Ectodermal cell (in vitro differentiated cells): ENCODE data around the gene HIF1AN.

Experiments used
- H3K27ac ChIP-seq: 2 replicates; pipeline ENCODE4 v1.7.0; 2013; ENCODE audit warnings: mild to moderate bottlenecking, low read depth, low read length; ENCODE audit not compliant: insufficient read depth, poor library complexity, severe bottlenecking
- H3K27me3 ChIP-seq: 2 replicates; pipeline ENCODE4 v1.7.0; 2013; ENCODE audit warnings: mild to moderate bottlenecking, low read length; ENCODE audit not compliant: insufficient read depth, control insufficient read depth, poor library complexity, severe bottlenecking
- H3K36me3 ChIP-seq: one replicate; pipeline ENCODE4 v1.7.0; 2013; ENCODE audit warnings: low read length; ENCODE audit not compliant: control insufficient read depth, insufficient read depth
- H3K4me1 ChIP-seq: one replicate; pipeline ENCODE4 v1.7.0; 2013; ENCODE audit warnings: low read length; ENCODE audit not compliant: control insufficient read depth, insufficient read depth
- H3K4me3 ChIP-seq: 2 replicates; pipeline ENCODE4 v1.7.0; 2013; ENCODE audit warnings: low read depth, low read length, control low read depth; ENCODE audit not compliant: insufficient read depth
- H3K9me3 ChIP-seq: 2 replicates; pipeline ENCODE4 v1.7.0; 2013; ENCODE audit warnings: mild to moderate bottlenecking, low read length, moderate library complexity; ENCODE audit not compliant: control insufficient read depth
- WGBS, 2 experiments: methylation state at CpG; one replicate each; pipeline ENCODE4 v1.1.7; 2013; ENCODE audit warnings: missing lambda C conversion rate in 2 of 2; 5-methylcytosine and 5-hydroxymethylcytosine counted together

The HIF1AN gene

GRCh38 chr10:100562008-100562672 is 26.4 kb downstream of the HIF1AN start:
- no peaks in the 10 kb centered on the region for H3K36me3 ChIP-seq
- peaks cover 48% of the 10 kb centered on the region for H3K27me3 ChIP-seq
- H3K4me1 ChIP-seq: no peaks in the 10 kb centered on the region
- 46 to 48% methylated on average over 62 of the region's 62 CpGs for WGBS, 2 experiments
- H3K9me3 ChIP-seq: no peaks in the 10 kb centered on the region
- no peak overlapping the region for H3K4me3 ChIP-seq
- H3K27ac ChIP-seq: no peak overlapping the region

GRCh38 chr10:100565206-100565985 is 29.7 kb downstream of the HIF1AN start:
- no peaks in the 10 kb centered on the region for H3K4me1 ChIP-seq
- no peaks in the 10 kb centered on the region for H3K36me3 ChIP-seq
- no peak overlapping the region for H3K4me3 ChIP-seq
- no peak overlapping the region for H3K27ac ChIP-seq
- peaks cover 70% of the 10 kb centered on the region for H3K27me3 ChIP-seq
- no peaks in the 10 kb centered on the region for H3K9me3 ChIP-seq
- WGBS, 2 experiments: 88 to 91% methylated on average over 9 of the region's 9 CpGs

GRCh38 chr10:100566561-100566960 is 30.8 kb downstream of the HIF1AN start:
- no peak overlapping the region for H3K27ac ChIP-seq
- H3K36me3 ChIP-seq: no peaks in the 10 kb centered on the region
- H3K4me1 ChIP-seq: no peaks in the 10 kb centered on the region
- WGBS, 2 experiments: 71 to 75% methylated on average over 3 of the region's 3 CpGs
- peaks cover 78% of the 10 kb centered on the region for H3K27me3 ChIP-seq
- H3K9me3 ChIP-seq: no peaks in the 10 kb centered on the region
- no peak overlapping the region for H3K4me3 ChIP-seq

- Histone ChIP-seq H3K4me3 (no peak overlapping the region), H3K36me3 (no peaks in the 10 kb centered on the region), H3K27me3 (peaks cover 78% of the 10 kb centered on the region), H3K4me1 (no peaks in the 10 kb centered on the region), H3K27ac (no peak overlapping the region), H3K9me3 (no peaks in the 10 kb centered on the region)
- WGBS, 2 experiments: 67 to 71% methylated on average over 11 of the region's 11 CpGs
Observed at GRCh38 chr10:100567249-100567648, 31.5 kb downstream of the HIF1AN start.

GRCh38 chr10:100567826-100568225 is 32.1 kb downstream of the HIF1AN start:
- 54 to 68% methylated on average over 6 of the region's 6 CpGs for WGBS, 2 experiments
- no peak overlapping the region for H3K27ac ChIP-seq
- H3K9me3 ChIP-seq: no peaks in the 10 kb centered on the region
- no peaks in the 10 kb centered on the region for H3K36me3 ChIP-seq
- H3K4me3 ChIP-seq: no peak overlapping the region
- peaks cover 72% of the 10 kb centered on the region for H3K27me3 ChIP-seq
- H3K4me1 ChIP-seq: no peaks in the 10 kb centered on the region

GRCh38 chr10:100568912-100569311 is 33.2 kb downstream of the HIF1AN start:
- Histone ChIP-seq H3K9me3 (no peaks in the 10 kb centered on the region), H3K4me1 (no peaks in the 10 kb centered on the region), H3K27ac (no peak overlapping the region), H3K27me3 (peaks cover 66% of the 10 kb centered on the region), H3K36me3 (no peaks in the 10 kb centered on the region), H3K4me3 (no peak overlapping the region)
- WGBS, 2 experiments: 80 to 82% methylated on average over 3 of the region's 3 CpGs

- H3K27me3 ChIP-seq: peaks cover 66% of the 10 kb centered on the region
- H3K36me3 ChIP-seq: no peaks in the 10 kb centered on the region
- H3K9me3 ChIP-seq: no peaks in the 10 kb centered on the region
- peak overlapping the region; percentile 51 for H3K4me3 ChIP-seq
- no peaks in the 10 kb centered on the region for H3K4me1 ChIP-seq
- H3K27ac ChIP-seq: no peak overlapping the region
- WGBS, 2 experiments: 15 to 18% methylated on average over 27 to 28 of the region's 28 CpGs
Observed at GRCh38 chr10:100569687-100570481, 34.1 kb downstream of the HIF1AN start.

- Histone ChIP-seq H3K27ac (no peak overlapping the region), H3K27me3 (peaks cover 64% of the 10 kb centered on the region), H3K4me1 (no peaks in the 10 kb centered on the region), H3K9me3 (no peaks in the 10 kb centered on the region), H3K36me3 (no peaks in the 10 kb centered on the region), H3K4me3 (peak overlapping the region; percentile 51)
- WGBS, 2 experiments: 78 to 82% methylated on average over 8 of the region's 8 CpGs
Observed at GRCh38 chr10:100570506-100570905, 34.8 kb downstream of the HIF1AN start.

- H3K4me3 ChIP-seq: no peak overlapping the region
- no peaks in the 10 kb centered on the region for H3K4me1 ChIP-seq
- 86 to 89% methylated on average over 20 to 24 of the region's 24 CpGs for whole genome bisulfite sequencing, 2 experiments
- no peak overlapping the region for H3K27ac ChIP-seq
- H3K27me3 ChIP-seq: peaks cover 63% of the 10 kb centered on the region
- no peaks in the 10 kb centered on the region for H3K36me3 ChIP-seq
- no peaks in the 10 kb centered on the region for H3K9me3 ChIP-seq
Observed at GRCh38 chr10:100571084-100571856, 35.5 kb downstream of the HIF1AN start.
